HEK293 (cell line): ENCODE measurements around the gene FAM124B.

Experiments used
- CTCF ChIA-PET: fragments of 350-600 bp; formaldehyde crosslinking; extraction: SDS; loops from one replicate; lab custom pipeline; 2021; ENCODE audit warnings: antibody characterized with exemption; lab: Yijun Ruan, JAX
- POLR2A ChIA-PET: fragments of 300-600 bp; formaldehyde crosslinking; extraction: SDS; loops from one replicate; lab custom pipeline; 2020; ENCODE audit warnings: antibody characterized with exemption, inconsistent platforms; lab: Yijun Ruan, JAX
- H3K27ac ChIP-seq: fragments of 200-500 bp; sonication (Bioruptor generic); 2 replicates; pipeline ENCODE4 v1.5.1; 2014; ENCODE audit warnings: low read depth, low read length, control low read depth, inconsistent platforms; ENCODE audit errors: extremely low read depth
- H3K36me3 ChIP-seq, 2 experiments: fragments of 200-500 bp in 1 of 2; sonication (Bioruptor generic) in 1 of 2; 1 replicate in 1 of 2; 2 replicates in 1 of 2; pipeline ENCODE4 v1.5.1; 2014 to 2017; ENCODE audit warnings: inconsistent platforms in 2 of 2, low read length in 2 of 2; ENCODE audit not compliant: control insufficient read depth in 2 of 2, insufficient read depth in 1 of 2
- H3K4me1 ChIP-seq: fragments of 200-500 bp; sonication (Bioruptor generic); 2 replicates; pipeline ENCODE4 v1.5.1; 2014; ENCODE audit warnings: mild to moderate bottlenecking, low read length, inconsistent platforms; ENCODE audit not compliant: control insufficient read depth, insufficient read depth
- H3K4me3 ChIP-seq: 2 replicates; pipeline ENCODE4 v1.5.1; 2011; ENCODE audit warnings: low read depth, mild to moderate bottlenecking, control low read depth, low read length, moderate library complexity
- H3K9me3 ChIP-seq: fragments of 200-500 bp; sonication (Bioruptor generic); 2 replicates; pipeline ENCODE4 v1.5.1; 2014; ENCODE audit warnings: low read depth, low read length, inconsistent platforms; ENCODE audit not compliant: control insufficient read depth, insufficient read depth
- RBAK ChIP-seq: fragments of 450-650 bp; formaldehyde crosslinking; IDR thresholded peaks from 2 replicates; pipeline ENCODE4 v1.5.1; 2016; ENCODE audit warnings: missing biosample characterization, missing genetic modification characterization
- TRIM28 ChIP-seq: IDR thresholded peaks from 2 replicates; pipeline ENCODE4 v1.6.1; 2011; ENCODE audit warnings: low read length, control low read depth, borderline replicate concordance
- ZNF10 ChIP-seq: fragments of 450-650 bp; formaldehyde crosslinking; IDR thresholded peaks from 2 replicates; pipeline ENCODE4 v1.5.1; 2017; ENCODE audit warnings: missing biosample characterization, missing genetic modification characterization
- ZNF114 ChIP-seq: fragments of 450-650 bp; formaldehyde crosslinking; IDR thresholded peaks from 2 replicates; pipeline ENCODE4 v1.5.0; 2017; ENCODE audit warnings: missing biosample characterization, missing genetic modification characterization
- ZNF24 ChIP-seq: fragments of 450-650 bp; formaldehyde crosslinking; IDR thresholded peaks from 2 replicates; pipeline ENCODE4 v1.5.1; 2016; ENCODE audit warnings: missing biosample characterization, missing genetic modification characterization
- ZNF501 ChIP-seq: fragments of 450-650 bp; formaldehyde crosslinking; IDR thresholded peaks from 2 replicates; pipeline ENCODE4 v1.5.1; 2016; ENCODE audit warnings: missing biosample characterization, missing genetic modification characterization
- ZNF530 ChIP-seq: fragments of 450-650 bp; formaldehyde crosslinking; IDR thresholded peaks from 2 replicates; pipeline ENCODE4 v1.5.1; 2016; ENCODE audit warnings: low read depth, missing biosample characterization, missing genetic modification characterization
- ZNF707 ChIP-seq: fragments of 450-650 bp; formaldehyde crosslinking; IDR thresholded peaks from 2 replicates; pipeline ENCODE4 v1.5.1; 2016; ENCODE audit warnings: missing biosample characterization, missing genetic modification characterization
- ZNF792 ChIP-seq: fragments of 450-650 bp; formaldehyde crosslinking; IDR thresholded peaks from 2 replicates; pipeline ENCODE4 v1.5.1; 2016; ENCODE audit warnings: missing biosample characterization, missing genetic modification characterization
- ZSCAN16 ChIP-seq: fragments of 450-650 bp; formaldehyde crosslinking; IDR thresholded peaks from 2 replicates; pipeline ENCODE4 v1.5.1; 2016; ENCODE audit warnings: missing biosample characterization, missing genetic modification characterization
- TF ChIP-seq, protein P1 (sequence below): fragments of 450-650 bp; formaldehyde crosslinking; IDR thresholded peaks from 2 replicates; pipeline ENCODE4 v1.5.1; 2016; ENCODE audit warnings: missing biosample characterization, missing genetic modification characterization, borderline replicate concordance
- TF ChIP-seq, protein P2 (sequence below): fragments of 450-650 bp; IDR thresholded peaks from 2 replicates; pipeline ENCODE4 v1.5.1; 2018; ENCODE audit warnings: missing biosample characterization, missing genetic modification characterization
- TF ChIP-seq, protein P3 (sequence below): fragments of 450-650 bp; formaldehyde crosslinking; IDR thresholded peaks from 2 replicates; pipeline ENCODE4 v1.5.1; 2017; ENCODE audit warnings: missing biosample characterization, missing genetic modification characterization
- TF ChIP-seq, protein P4 (sequence below): fragments of 450-650 bp; formaldehyde crosslinking; IDR thresholded peaks from 2 replicates; pipeline ENCODE4 v1.5.1; 2016; ENCODE audit warnings: missing biosample characterization, missing genetic modification characterization
- TF ChIP-seq, protein P5 (sequence below): fragments of 450-650 bp; formaldehyde crosslinking; optimal IDR thresholded peaks from 2 replicates; pipeline ENCODE3; 2016; ENCODE audit warnings: missing biosample characterization, mild to moderate bottlenecking, missing genetic modification characterization
- TF ChIP-seq, protein P6 (sequence below): fragments of 450-650 bp; formaldehyde crosslinking; conservative IDR thresholded peaks from 2 replicates; pipeline ENCODE4 v1.5.1; 2016; ENCODE audit warnings: low read depth, missing biosample characterization, missing genetic modification characterization

Gene FAM124B

DNA sequence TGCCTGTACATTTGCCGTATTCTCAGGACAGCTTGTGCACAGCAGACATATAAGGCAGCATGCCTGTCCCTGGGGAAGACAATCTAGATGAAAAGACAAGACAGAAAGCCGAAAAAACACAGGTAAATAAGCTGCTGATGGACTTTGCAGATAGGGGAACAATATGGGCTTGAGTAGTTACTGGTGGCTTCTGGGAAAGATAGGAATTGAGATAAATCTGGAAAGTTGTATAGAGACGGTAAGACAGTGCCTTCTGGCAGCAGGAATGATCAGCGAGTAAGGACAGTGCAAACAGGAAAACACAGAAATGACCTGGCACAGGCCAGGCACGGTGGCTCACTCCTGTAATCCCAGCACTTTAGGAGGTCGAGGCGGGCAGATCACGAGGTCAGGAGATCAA, 70.2 kb downstream of the FAM124B start (continued):
- TF ChIP-seq, protein P1, sequence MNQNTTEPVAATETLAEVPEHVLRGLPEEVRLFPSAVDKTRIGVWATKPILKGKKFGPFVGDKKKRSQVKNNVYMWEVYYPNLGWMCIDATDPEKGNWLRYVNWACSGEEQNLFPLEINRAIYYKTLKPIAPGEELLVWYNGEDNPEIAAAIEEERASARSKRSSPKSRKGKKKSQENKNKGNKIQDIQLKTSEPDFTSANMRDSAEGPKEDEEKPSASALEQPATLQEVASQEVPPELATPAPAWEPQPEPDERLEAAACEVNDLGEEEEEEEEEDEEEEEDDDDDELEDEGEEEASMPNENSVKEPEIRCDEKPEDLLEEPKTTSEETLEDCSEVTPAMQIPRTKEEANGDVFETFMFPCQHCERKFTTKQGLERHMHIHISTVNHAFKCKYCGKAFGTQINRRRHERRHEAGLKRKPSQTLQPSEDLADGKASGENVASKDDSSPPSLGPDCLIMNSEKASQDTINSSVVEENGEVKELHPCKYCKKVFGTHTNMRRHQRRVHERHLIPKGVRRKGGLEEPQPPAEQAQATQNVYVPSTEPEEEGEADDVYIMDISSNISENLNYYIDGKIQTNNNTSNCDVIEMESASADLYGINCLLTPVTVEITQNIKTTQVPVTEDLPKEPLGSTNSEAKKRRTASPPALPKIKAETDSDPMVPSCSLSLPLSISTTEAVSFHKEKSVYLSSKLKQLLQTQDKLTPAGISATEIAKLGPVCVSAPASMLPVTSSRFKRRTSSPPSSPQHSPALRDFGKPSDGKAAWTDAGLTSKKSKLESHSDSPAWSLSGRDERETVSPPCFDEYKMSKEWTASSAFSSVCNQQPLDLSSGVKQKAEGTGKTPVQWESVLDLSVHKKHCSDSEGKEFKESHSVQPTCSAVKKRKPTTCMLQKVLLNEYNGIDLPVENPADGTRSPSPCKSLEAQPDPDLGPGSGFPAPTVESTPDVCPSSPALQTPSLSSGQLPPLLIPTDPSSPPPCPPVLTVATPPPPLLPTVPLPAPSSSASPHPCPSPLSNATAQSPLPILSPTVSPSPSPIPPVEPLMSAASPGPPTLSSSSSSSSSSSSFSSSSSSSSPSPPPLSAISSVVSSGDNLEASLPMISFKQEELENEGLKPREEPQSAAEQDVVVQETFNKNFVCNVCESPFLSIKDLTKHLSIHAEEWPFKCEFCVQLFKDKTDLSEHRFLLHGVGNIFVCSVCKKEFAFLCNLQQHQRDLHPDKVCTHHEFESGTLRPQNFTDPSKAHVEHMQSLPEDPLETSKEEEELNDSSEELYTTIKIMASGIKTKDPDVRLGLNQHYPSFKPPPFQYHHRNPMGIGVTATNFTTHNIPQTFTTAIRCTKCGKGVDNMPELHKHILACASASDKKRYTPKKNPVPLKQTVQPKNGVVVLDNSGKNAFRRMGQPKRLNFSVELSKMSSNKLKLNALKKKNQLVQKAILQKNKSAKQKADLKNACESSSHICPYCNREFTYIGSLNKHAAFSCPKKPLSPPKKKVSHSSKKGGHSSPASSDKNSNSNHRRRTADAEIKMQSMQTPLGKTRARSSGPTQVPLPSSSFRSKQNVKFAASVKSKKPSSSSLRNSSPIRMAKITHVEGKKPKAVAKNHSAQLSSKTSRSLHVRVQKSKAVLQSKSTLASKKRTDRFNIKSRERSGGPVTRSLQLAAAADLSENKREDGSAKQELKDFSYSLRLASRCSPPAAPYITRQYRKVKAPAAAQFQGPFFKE, result no peak
- no peak for TF ChIP-seq ZNF10 (tag by site-specific recombination)
- TF ChIP-seq ZNF792 (tag by site-specific recombination), result no peak
- TF ChIP-seq, protein P2, sequence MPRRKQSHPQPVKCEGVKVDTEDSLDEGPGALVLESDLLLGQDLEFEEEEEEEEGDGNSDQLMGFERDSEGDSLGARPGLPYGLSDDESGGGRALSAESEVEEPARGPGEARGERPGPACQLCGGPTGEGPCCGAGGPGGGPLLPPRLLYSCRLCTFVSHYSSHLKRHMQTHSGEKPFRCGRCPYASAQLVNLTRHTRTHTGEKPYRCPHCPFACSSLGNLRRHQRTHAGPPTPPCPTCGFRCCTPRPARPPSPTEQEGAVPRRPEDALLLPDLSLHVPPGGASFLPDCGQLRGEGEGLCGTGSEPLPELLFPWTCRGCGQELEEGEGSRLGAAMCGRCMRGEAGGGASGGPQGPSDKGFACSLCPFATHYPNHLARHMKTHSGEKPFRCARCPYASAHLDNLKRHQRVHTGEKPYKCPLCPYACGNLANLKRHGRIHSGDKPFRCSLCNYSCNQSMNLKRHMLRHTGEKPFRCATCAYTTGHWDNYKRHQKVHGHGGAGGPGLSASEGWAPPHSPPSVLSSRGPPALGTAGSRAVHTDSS (tag by site-specific recombination), result no peak
- TF ChIP-seq ZNF530 (tag by site-specific recombination), result no peak
- TF ChIP-seq ZNF501 (tag by site-specific recombination), result no peak
- TF ChIP-seq, protein P3, sequence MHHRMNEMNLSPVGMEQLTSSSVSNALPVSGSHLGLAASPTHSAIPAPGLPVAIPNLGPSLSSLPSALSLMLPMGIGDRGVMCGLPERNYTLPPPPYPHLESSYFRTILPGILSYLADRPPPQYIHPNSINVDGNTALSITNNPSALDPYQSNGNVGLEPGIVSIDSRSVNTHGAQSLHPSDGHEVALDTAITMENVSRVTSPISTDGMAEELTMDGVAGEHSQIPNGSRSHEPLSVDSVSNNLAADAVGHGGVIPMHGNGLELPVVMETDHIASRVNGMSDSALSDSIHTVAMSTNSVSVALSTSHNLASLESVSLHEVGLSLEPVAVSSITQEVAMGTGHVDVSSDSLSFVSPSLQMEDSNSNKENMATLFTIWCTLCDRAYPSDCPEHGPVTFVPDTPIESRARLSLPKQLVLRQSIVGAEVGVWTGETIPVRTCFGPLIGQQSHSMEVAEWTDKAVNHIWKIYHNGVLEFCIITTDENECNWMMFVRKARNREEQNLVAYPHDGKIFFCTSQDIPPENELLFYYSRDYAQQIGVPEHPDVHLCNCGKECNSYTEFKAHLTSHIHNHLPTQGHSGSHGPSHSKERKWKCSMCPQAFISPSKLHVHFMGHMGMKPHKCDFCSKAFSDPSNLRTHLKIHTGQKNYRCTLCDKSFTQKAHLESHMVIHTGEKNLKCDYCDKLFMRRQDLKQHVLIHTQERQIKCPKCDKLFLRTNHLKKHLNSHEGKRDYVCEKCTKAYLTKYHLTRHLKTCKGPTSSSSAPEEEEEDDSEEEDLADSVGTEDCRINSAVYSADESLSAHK (tag by site-specific recombination), result no peak
- TF ChIP-seq ZNF114 (tag by site-specific recombination), result no peak
- no peak for TF ChIP-seq TRIM28
- TF ChIP-seq, protein P4, sequence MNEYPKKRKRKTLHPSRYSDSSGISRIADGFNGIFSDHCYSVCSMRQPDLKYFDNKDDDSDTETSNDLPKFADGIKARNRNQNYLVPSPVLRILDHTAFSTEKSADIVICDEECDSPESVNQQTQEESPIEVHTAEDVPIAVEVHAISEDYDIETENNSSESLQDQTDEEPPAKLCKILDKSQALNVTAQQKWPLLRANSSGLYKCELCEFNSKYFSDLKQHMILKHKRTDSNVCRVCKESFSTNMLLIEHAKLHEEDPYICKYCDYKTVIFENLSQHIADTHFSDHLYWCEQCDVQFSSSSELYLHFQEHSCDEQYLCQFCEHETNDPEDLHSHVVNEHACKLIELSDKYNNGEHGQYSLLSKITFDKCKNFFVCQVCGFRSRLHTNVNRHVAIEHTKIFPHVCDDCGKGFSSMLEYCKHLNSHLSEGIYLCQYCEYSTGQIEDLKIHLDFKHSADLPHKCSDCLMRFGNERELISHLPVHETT (tag by site-specific recombination), result no peak
- no peak for TF ChIP-seq ZNF24
- TF ChIP-seq ZNF707, result no peak

DNA sequence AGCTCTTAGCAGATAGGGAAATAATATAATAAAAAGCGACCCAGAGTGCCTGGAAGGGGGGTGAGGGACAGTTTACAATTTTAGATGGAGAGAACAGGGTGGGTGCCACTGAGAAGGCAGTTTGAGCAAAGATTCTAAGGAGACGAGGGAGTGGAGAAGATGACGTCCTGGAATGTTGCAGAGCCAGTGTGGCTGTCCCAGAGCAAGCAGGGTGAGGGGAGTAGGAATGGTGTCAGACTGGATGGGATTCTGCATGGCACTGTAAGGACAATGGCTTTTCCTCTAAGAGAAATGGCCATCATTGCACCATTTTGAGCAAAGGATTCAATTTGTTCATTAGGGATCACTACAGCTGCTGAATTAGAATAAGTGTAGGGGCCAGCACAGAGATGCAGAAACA, 73.1 kb downstream of the FAM124B start:
- POLR2A ChIA-PET, result no interaction called here
- Histone ChIP-seq H3K27ac (no peak overlapping the region), H3K9me3 (no peaks in the 10 kb centered on the region), H3K4me3 (no peak overlapping the region), H3K36me3 (no peaks in the 10 kb centered on the region), H3K4me1 (no peaks in the 10 kb centered on the region)
- TF ChIP-seq, protein P5, sequence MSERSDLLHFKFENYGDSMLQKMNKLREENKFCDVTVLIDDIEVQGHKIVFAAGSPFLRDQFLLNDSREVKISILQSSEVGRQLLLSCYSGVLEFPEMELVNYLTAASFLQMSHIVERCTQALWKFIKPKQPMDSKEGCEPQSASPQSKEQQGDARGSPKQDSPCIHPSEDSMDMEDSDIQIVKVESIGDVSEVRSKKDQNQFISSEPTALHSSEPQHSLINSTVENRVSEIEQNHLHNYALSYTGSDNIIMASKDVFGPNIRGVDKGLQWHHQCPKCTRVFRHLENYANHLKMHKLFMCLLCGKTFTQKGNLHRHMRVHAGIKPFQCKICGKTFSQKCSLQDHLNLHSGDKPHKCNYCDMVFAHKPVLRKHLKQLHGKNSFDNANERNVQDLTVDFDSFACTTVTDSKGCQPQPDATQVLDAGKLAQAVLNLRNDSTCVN (tag by site-specific recombination), result no peak
- TF ChIP-seq, protein P6, sequence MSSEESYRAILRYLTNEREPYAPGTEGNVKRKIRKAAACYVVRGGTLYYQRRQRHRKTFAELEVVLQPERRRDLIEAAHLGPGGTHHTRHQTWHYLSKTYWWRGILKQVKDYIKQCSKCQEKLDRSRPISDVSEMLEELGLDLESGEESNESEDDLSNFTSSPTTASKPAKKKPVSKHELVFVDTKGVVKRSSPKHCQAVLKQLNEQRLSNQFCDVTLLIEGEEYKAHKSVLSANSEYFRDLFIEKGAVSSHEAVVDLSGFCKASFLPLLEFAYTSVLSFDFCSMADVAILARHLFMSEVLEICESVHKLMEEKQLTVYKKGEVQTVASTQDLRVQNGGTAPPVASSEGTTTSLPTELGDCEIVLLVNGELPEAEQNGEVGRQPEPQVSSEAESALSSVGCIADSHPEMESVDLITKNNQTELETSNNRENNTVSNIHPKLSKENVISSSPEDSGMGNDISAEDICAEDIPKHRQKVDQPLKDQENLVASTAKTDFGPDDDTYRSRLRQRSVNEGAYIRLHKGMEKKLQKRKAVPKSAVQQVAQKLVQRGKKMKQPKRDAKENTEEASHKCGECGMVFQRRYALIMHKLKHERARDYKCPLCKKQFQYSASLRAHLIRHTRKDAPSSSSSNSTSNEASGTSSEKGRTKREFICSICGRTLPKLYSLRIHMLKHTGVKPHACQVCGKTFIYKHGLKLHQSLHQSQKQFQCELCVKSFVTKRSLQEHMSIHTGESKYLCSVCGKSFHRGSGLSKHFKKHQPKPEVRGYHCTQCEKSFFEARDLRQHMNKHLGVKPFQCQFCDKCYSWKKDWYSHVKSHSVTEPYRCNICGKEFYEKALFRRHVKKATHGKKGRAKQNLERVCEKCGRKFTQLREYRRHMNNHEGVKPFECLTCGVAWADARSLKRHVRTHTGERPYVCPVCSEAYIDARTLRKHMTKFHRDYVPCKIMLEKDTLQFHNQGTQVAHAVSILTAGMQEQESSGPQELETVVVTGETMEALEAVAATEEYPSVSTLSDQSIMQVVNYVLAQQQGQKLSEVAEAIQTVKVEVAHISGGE (tag by site-specific recombination), result no peak
- TF ChIP-seq RBAK (no peak), ZSCAN16 (tag by site-specific recombination) (no peak), ZNF10 (tag by site-specific recombination) (no peak)
- CTCF ChIA-PET, result interaction anchor here (0.6 kb wide), 1 partner anchor 680 kb away, joined by 3 read pairs; no protein-coding TSS in a partner anchor
